Mesenchymal stem cell (in vitro differentiated cells and primary cell): ENCODE data around the gene SCUBE1.

Experiments
- DNase-seq: peaks from one replicate; pipeline ENCODE4 v3.0.0-alpha.2; 2013
- H2AFZ ChIP-seq: one replicate; pipeline ENCODE4 v1.6.1; 2013; ENCODE audit warnings: low read depth, mild to moderate bottlenecking, control low read depth, inconsistent platforms, low read length, moderate library complexity
- H2AK5ac ChIP-seq: 2 replicates; pipeline ENCODE4 v1.6.1; 2013; ENCODE audit warnings: low read length, moderate library complexity, mild to moderate bottlenecking, inconsistent platforms; ENCODE audit not compliant: severe bottlenecking
- H2BK120ac ChIP-seq: one replicate; pipeline ENCODE4 v1.6.1; 2013; ENCODE audit warnings: low read depth, mild to moderate bottlenecking, inconsistent platforms, low read length, moderate library complexity
- H2BK12ac ChIP-seq, 2 experiments: one replicate each; pipeline ENCODE4 v1.6.1; 2013; ENCODE audit warnings: inconsistent platforms in 2 of 2, low read length in 2 of 2, mild to moderate bottlenecking in 2 of 2, moderate library complexity in 2 of 2, control low read depth in 1 of 2
- H2BK15ac ChIP-seq: one replicate; pipeline ENCODE4 v1.6.1; 2013; ENCODE audit warnings: mild to moderate bottlenecking, low read depth, inconsistent platforms; ENCODE audit not compliant: poor library complexity, severe bottlenecking
- H2BK5ac ChIP-seq: 2 replicates; pipeline ENCODE4 v1.6.1; 2013; ENCODE audit warnings: low read depth, mild to moderate bottlenecking, low read length, control low read depth, inconsistent platforms; ENCODE audit not compliant: poor library complexity, severe bottlenecking
- H3K14ac ChIP-seq, 2 experiments: one replicate each; pipeline ENCODE4 v1.6.1; 2013; ENCODE audit warnings: inconsistent platforms in 2 of 2, low read length in 2 of 2, control low read depth in 1 of 2, mild to moderate bottlenecking in 1 of 2, moderate library complexity in 1 of 2
- H3K18ac ChIP-seq, 2 experiments: one replicate each; pipeline ENCODE4 v1.6.1; 2013; ENCODE audit warnings: inconsistent platforms in 2 of 2, low read length in 2 of 2, control low read depth in 1 of 2, low read depth in 1 of 2, mild to moderate bottlenecking in 1 of 2
- H3K23ac ChIP-seq, 2 experiments: one replicate each; pipeline ENCODE4 v1.6.1; 2013; ENCODE audit warnings: inconsistent platforms in 2 of 2, low read length in 2 of 2, mild to moderate bottlenecking in 2 of 2, moderate library complexity in 2 of 2, control low read depth in 1 of 2
- H3K27ac ChIP-seq: 2 replicates; pipeline ENCODE4 v1.5.1; 2013; ENCODE audit warnings: mild to moderate bottlenecking, moderate library complexity, low read length, control low read depth, inconsistent platforms; ENCODE audit not compliant: poor library complexity, severe bottlenecking
- H3K27me3 ChIP-seq, 2 experiments: 2 replicates each; pipeline versions ENCODE4 v1.6.1 to v1.7.0; 2013; ENCODE audit warnings: low read length in 2 of 2, mild to moderate bottlenecking in 2 of 2, moderate library complexity in 2 of 2, control low read depth in 1 of 2, inconsistent platforms in 1 of 2; ENCODE audit not compliant: control insufficient read depth in 1 of 2, insufficient read depth in 1 of 2
- H3K36me3 ChIP-seq, 2 experiments: 2 replicates each; pipeline versions ENCODE4 v1.6.1 to v1.7.0; 2013; ENCODE audit warnings: low read length in 2 of 2, control low read depth in 1 of 2, inconsistent platforms in 1 of 2, low read depth in 1 of 2, mild to moderate bottlenecking in 1 of 2; ENCODE audit not compliant: insufficient read depth in 2 of 2, control insufficient read depth in 1 of 2
- H3K4ac ChIP-seq, 2 experiments: one replicate each; pipeline ENCODE4 v1.6.1; 2013; ENCODE audit warnings: inconsistent platforms in 2 of 2, low read length in 2 of 2, mild to moderate bottlenecking in 2 of 2, moderate library complexity in 2 of 2, control low read depth in 1 of 2, low read depth in 1 of 2
- H3K4me1 ChIP-seq: 2 replicates; pipeline ENCODE4 v1.6.1; 2013; ENCODE audit warnings: low read depth, low read length, control low read depth; ENCODE audit not compliant: control insufficient read depth, insufficient read depth
- H3K4me2 ChIP-seq: 2 replicates; pipeline ENCODE4 v1.6.1; 2013; ENCODE audit warnings: low read length, mild to moderate bottlenecking, inconsistent platforms; ENCODE audit not compliant: poor library complexity, severe bottlenecking
- H3K4me3 ChIP-seq, 2 experiments: 2 replicates each; pipeline versions ENCODE4 v1.5.1 to v1.7.0; 2013; ENCODE audit warnings: low read length in 2 of 2, mild to moderate bottlenecking in 2 of 2, control low read depth in 1 of 2, low read depth in 1 of 2; ENCODE audit not compliant: insufficient read depth in 1 of 2
- H3K79me1 ChIP-seq: replicated peaks from 2 replicates; pipeline ENCODE4 v1.6.1; 2013; ENCODE audit warnings: mild to moderate bottlenecking, control low read depth, low read length, inconsistent platforms; ENCODE audit not compliant: poor library complexity, severe bottlenecking
- H3K9ac ChIP-seq: 2 replicates; pipeline ENCODE4 v1.7.0; 2013; ENCODE audit warnings: mild to moderate bottlenecking, low read length, moderate library complexity
- H3K9me3 ChIP-seq: 2 replicates; pipeline ENCODE4 v1.7.0; 2013; ENCODE audit warnings: mild to moderate bottlenecking, low read length; ENCODE audit not compliant: control insufficient read depth
- H4K8ac ChIP-seq: one replicate; pipeline ENCODE4 v1.6.1; 2013; ENCODE audit warnings: inconsistent platforms, mild to moderate bottlenecking, low read length, moderate library complexity
- H4K91ac ChIP-seq: one replicate; pipeline ENCODE4 v1.6.1; 2013; ENCODE audit warnings: mild to moderate bottlenecking, low read length, inconsistent platforms
- WGBS: methylation state at CpG from one replicate; pipeline ENCODE4 v1.1.7; 2013; ENCODE audit warnings: mixed read lengths; 5-methylcytosine and 5-hydroxymethylcytosine counted together

Gene SCUBE1

DNA sequence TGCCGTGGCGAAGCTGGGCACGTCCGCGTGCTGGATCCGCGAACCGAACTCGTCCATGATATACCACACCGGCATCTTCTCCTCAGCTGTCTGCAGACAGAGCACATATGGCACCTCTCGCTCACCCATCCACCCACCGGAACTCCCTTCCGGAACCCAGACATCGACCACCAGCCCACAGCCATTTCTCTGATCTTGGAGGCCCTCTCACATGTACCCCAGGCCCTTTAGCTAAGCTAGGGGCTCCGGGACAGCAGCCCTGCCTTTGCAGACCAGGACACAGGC is 163.3 kb downstream of the SCUBE1 start:
- 98% methylated on average over 15 of the region's 15 CpGs for WGBS
- H3K14ac ChIP-seq, result no peak overlapping the region
- no peak overlapping the region for H4K91ac ChIP-seq
- H3K36me3 ChIP-seq, result peaks cover 45 to 63% of the 10 kb centered on the region in 2 experiments
- H2BK120ac ChIP-seq, result no peak overlapping the region
- no peak overlapping the region for H2BK12ac ChIP-seq
- H3K27ac ChIP-seq, result no peak overlapping the region
- H2BK5ac ChIP-seq, result no peak overlapping the region
- H3K27me3 ChIP-seq, result no peaks in the 10 kb centered on the region
- H3K23ac ChIP-seq, result no peak overlapping the region
- DNase-seq, result no peak
- peaks cover 12% of the 10 kb centered on the region for H3K4me1 ChIP-seq
- H2BK15ac ChIP-seq, result no peak overlapping the region
- H3K4ac ChIP-seq, result no peak overlapping the region
- no peak overlapping the region for H2AK5ac ChIP-seq
- no peaks in the 10 kb centered on the region for H3K9me3 ChIP-seq
- no peak overlapping the region for H3K18ac ChIP-seq
- no peak overlapping the region for H2AFZ ChIP-seq
- no peak overlapping the region for H4K8ac ChIP-seq
- no peak overlapping the region for H3K4me2 ChIP-seq
- peaks cover 33% of the 10 kb centered on the region for H3K79me1 ChIP-seq
- H3K9ac ChIP-seq, result no peak overlapping the region
- H3K4me3 ChIP-seq, result no peak overlapping the region

DNA sequence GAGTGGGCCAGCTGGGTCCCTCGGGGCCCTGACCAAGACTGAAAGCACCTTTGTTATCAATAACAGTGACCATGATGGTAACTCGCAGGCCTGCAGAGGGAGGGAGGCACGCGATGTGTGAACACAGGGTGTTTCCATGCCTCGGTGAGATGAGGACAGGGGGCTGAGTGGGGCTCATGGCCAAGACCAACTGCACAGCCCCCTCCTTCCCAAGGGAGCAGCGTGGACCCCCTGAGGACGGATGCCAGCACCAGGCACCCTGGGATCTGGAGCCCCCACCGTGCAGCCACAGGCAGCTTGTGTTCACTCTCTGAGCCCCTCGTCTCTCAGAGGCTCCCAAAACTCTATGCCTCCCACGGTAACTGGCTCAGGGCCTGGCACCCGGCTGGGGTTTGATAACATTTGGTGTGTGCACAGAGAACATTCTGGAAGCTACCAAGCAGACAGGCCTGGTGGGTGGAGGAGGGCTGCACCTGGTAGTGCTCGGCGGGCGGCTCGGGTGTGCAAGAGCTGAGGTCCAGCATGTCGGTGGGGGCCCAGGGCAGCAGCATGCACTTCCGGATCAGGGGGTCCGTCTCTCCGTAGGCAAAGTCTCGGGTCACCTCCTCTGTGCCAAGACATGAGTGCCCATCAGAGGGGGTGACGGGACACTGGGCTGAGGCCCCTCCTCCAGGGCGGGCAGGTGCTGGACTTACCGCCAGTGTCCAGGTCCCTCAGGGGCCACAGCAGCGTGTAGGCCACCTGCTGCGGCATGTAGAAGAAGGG is 163.8 kb downstream of the SCUBE1 start:
- H2AK5ac ChIP-seq, result no peak overlapping the region
- no peaks in the 10 kb centered on the region for H3K27me3 ChIP-seq
- no peaks in the 10 kb centered on the region for H3K9me3 ChIP-seq
- H2BK120ac ChIP-seq, result no peak overlapping the region
- no peak overlapping the region for H2BK15ac ChIP-seq
- H3K4ac ChIP-seq, result no peak overlapping the region
- no peak overlapping the region for H4K91ac ChIP-seq
- no peak overlapping the region for H2BK12ac ChIP-seq
- H3K9ac ChIP-seq, result no peak overlapping the region
- H3K27ac ChIP-seq, result no peak overlapping the region
- H3K4me1 ChIP-seq, result peaks cover 9% of the 10 kb centered on the region
- no peak overlapping the region for H3K4me2 ChIP-seq
- DNase-seq, result no peak
- H3K4me3 ChIP-seq, result no peak overlapping the region
- peaks cover 29% of the 10 kb centered on the region for H3K79me1 ChIP-seq
- no peak overlapping the region for H2AFZ ChIP-seq
- H3K36me3 ChIP-seq, result peaks cover 50 to 68% of the 10 kb centered on the region in 2 experiments
- H4K8ac ChIP-seq, result no peak overlapping the region
- H3K14ac ChIP-seq, result no peak overlapping the region
- no peak overlapping the region for H3K18ac ChIP-seq
- 97% methylated on average over 25 of the region's 25 CpGs for whole genome bisulfite sequencing
- no peak overlapping the region for H2BK5ac ChIP-seq
- no peak overlapping the region for H3K23ac ChIP-seq

- Histone ChIP-seq H2BK15ac (no peak overlapping the region), H3K4ac (no peak overlapping the region), H2AFZ (no peak overlapping the region), H2BK12ac (no peak overlapping the region), H3K4me3 (no peak overlapping the region), H3K4me2 (no peak overlapping the region), H3K36me3 (peaks cover 66 to 81% of the 10 kb centered on the region in 2 experiments), H3K27ac (no peak overlapping the region), H3K9ac (no peak overlapping the region), H3K9me3 (no peaks in the 10 kb centered on the region), H3K14ac (no peak overlapping the region), H4K8ac (no peak overlapping the region), H2AK5ac (no peak overlapping the region), H3K23ac (no peak overlapping the region), H3K79me1 (peaks cover 18% of the 10 kb centered on the region), H3K27me3 (no peaks in the 10 kb centered on the region), H3K18ac (no peak overlapping the region), H4K91ac (no peak overlapping the region), H3K4me1 (peaks cover 4% of the 10 kb centered on the region), H2BK5ac (no peak overlapping the region), H2BK120ac (no peak overlapping the region)
- WGBS, result 96% methylated on average over 5 of the region's 7 CpGs
- no peak for DNase-seq
Measured at GRCh38 chr22:43177479-43177878, 165.7 kb downstream of the SCUBE1 start.

DNA sequence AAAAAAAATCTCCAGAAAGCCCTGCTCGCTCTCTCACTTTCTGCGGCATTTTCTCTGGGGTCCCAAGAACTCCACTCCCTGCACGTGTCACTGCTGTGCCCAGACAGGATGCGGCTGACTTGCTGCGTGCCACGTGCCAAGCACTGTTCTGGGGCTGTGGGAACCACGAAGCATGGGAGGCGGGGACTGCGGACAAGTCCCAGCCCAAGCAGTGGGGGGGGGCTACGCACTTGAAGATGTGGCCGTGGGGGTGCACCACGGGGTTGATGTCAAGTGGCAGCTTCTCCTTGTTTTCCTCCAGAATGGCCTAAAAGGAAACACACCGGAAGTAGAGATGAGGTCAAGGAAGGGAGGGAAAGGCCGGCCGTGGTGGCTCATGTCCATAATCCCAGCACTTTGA is 167.1 kb downstream of the SCUBE1 start:
- Histone ChIP-seq H4K8ac (no peak overlapping the region), H4K91ac (peak overlapping the region; percentile 78), H3K4me2 (no peak overlapping the region), H3K4me3 (no peak overlapping the region), H3K4me1 (peaks cover 10% of the 10 kb centered on the region), H3K18ac (no peak overlapping the region), H3K9me3 (no peaks in the 10 kb centered on the region), H3K4ac (no peak overlapping the region), H2BK5ac (no peak overlapping the region), H2AFZ (no peak overlapping the region), H2BK15ac (no peak overlapping the region), H2AK5ac (no peak overlapping the region), H3K27me3 (no peaks in the 10 kb centered on the region), H3K27ac (no peak overlapping the region), H2BK120ac (no peak overlapping the region), H2BK12ac (no peak overlapping the region), H3K14ac (no peak overlapping the region), H3K36me3 (peaks cover 79 to 85% of the 10 kb centered on the region in 2 experiments), H3K9ac (no peak overlapping the region), H3K79me1 (peaks cover 11% of the 10 kb centered on the region), H3K23ac (no peak overlapping the region)
- no peak for DNase-seq
- WGBS, result 91% methylated on average over 15 of the region's 15 CpGs
